ENCODE results near the gene CSPG5.
A peak's percentile ranks its signal among the peaks of the same experiment; 100 is the strongest.

Gene CSPG5, protein sequence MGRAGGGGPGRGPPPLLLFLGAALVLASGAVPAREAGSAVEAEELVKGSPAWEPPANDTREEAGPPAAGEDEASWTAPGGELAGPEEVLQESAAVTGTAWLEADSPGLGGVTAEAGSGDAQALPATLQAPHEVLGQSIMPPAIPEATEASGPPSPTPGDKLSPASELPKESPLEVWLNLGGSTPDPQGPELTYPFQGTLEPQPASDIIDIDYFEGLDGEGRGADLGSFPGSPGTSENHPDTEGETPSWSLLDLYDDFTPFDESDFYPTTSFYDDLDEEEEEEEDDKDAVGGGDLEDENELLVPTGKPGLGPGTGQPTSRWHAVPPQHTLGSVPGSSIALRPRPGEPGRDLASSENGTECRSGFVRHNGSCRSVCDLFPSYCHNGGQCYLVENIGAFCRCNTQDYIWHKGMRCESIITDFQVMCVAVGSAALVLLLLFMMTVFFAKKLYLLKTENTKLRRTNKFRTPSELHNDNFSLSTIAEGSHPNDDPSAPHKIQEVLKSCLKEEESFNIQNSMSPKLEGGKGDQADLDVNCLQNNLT

DNA sequence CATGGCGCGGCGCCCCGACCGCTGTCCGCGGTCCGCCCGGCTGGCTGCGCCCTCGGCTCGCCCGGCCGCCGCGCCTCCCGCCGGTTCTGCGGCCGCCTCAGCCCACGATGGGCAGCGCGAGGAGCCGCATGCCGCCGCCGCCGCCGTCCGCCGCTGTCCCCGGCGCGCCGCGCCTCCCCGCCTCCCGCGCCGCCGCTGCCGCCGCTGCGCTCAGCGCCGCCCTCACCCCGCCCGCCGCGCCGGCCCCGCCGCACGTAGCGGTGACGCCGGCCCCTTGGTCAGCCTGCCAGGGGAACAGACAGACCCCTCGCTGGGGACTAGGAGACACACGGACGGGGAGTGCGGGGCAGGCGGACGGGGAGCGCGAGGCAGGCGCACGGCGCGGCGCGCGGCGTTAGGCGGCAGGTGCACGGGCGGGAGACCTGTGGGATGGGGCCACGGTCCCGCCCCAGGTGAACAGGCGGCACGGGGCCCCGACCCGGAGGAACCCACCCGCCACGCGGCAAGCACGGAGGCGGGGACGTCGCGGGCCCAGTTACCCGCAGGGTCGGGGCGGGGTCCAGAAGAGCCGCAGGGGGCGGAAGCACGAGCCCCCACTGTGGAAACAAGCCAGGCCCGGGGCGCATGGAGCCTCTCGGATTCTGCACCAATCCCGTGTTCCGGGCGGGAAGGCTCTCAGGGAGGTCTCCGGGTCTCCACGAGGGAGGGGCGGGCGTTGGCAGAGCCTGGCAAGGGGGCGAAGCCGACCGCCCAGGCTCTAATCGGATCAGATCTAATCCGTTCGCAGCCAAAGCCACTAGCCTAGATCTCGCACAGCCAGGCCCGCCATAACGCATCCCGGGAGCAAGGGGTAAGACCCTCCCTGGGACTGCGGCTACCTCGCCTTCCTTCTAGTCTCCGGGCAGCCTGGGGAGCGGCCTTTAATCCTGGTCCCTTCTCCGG is at the start of gene CSPG5:
Gene CSPG5, minus strand, starts transcription at position 175 of the 942 bp plus-strand sequence. Its CDS starts 172 bp downstream, at position 3.
- peak in 1 of 2 donors; percentile 39 for DNase-seq

DNA sequence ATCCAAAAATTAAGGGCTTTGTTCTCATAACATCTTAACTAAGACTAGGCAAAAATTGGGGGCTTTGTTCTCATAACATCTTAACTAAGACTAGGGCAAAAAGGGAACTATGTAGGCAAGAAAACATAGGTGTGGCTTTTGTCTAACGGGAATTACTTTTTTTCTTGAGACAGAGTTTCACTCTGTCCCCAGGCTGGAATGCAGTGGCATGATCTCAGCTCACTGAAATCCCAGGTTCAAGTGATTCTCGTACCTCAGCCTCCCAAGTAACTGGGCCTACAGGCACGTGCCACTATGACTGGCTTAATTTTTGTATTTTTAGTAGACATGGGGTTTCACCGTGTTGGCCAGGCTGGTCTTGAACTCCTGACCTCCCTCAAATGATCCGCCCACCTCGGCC is 49.8 kb upstream of the CSPG5 start:
- no peak for DNase-seq

DNA sequence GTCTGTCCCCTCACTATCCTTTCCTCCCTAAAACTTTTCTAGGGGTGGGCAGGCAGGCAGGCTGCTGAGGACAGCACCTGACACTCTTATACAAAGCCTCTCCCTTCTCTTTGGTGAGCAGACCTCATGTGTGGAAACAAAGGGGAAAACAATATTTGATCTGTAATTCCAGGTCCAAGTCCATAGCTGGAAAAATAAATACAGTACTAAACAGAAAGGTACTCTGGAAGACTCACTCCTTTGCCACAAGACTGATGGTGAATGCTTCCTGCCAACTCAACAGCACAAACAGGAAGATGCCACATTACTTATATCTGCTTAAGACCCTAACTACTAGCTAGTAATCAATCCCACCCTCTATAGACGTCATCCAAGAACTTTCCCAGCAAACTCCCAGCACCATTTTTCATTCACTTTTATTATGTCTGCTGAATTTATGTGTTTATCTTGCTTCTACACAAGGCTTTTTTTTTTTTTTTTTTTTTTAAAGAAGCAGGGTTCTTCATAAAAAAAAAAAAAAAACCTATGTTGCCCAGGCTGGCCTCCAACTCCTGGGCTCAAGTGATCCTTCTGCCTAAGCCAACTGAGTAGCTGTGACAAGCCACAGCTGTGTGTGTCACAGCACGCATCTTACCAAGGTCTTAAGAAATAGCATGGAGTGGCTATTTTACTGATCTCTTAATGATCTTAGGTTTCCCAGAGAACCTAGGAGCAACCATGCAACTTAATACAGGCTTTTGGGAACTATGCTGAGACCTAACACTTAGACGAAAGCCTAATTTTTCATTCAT is 44.2 kb upstream of the CSPG5 start:
- no peak for DNase-seq

DNA sequence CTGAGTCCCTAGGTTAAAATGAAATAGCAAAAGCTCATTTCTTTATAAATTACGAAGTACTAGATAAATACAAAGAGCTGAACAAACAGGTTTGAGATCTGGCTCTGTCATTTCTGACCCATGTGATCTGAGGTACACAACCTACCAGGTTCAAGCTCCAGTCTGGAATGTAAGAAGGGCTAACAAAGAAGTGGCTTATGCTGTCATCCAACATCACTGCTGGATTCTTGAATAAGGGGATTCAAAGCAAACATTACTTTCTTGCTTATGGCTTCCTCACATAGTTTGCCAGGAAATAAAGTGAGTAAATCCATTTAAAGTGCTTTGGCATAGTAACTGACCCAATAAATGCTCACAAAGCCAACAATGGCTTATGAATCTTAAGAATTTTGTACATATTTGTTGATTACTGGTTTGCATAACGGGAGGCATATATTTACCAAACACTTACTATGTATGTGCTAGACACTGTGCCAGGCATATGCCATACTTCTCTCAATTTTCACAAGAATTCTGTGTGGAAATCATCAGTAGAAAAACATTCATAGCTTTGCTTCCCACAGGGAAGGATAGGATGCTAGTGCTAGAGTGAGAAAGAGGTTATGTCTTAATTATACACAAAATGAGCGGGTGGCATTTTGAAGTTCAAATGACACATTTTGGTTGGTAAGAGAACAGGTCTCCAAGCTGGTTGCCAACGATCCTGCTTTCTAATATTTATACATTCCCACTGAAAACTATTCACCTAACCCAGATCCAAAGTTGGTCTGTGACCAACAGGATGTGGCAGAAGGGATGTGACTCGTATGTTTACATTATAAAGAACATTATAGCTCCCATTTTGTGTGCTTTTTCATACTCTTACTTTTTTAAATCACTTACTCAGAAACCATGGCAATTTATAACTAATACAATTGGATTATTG is 38.7 kb upstream of the CSPG5 start:
- no peak for DNase-seq

DNA sequence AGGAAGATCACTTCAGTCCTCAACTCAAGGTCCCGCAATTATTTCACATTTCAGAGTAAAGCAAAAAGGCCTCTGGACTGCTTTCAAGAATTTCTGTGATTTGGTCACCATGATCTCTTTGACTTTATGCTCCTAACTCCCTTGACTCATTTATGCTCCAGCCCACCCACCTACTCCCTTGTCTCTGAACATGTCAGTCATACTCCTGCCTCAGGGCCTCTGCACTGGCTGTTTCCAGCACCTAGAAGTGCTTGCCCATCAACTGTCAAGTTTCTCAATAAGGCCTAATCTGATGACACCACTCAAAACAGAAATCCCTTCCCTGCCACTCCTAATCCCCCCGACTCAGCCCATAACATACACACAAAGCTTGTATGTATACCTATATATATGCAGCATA is 36.1 kb upstream of the CSPG5 start:
- no peak for DNase-seq

DNA sequence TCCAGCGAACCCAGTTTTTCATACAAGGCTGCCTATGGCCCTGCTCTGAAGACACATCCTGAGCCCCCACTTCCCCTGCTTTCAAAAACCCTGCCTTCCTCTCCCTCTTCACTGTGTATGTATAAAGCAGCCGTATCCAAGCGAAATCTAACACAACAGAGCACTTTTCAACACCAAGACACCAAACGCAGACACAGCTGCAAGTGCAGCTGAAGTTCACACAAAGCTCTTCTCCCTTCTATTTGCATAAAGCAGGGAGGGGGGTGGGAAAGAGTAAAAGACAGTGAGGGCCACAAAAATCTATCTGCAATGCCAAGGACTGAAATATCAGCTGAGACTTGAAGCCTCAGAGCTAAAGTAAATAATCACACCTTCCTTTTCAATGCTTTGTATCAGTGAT is 35.1 kb upstream of the CSPG5 start:
- no peak for DNase-seq

DNA sequence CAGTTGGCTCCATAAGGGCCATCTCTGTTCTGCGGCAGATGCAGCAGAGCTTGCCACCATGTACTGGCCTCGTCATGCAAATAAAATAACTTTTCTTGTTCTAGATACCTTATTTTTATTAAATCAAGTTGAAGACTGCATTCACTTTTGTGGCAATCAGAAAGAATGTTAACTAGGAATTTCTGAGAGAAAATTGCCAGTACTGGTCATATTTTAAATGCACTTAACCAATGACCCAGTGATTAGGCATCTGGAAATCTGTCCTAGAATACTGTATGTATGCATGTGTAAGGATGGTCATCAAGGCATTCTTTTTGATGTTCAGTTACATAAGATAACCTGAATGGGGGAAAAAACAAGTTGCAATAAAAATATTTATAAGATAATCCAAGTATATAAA is 34.2 kb upstream of the CSPG5 start:
- DNase-seq, result no peak

DNA sequence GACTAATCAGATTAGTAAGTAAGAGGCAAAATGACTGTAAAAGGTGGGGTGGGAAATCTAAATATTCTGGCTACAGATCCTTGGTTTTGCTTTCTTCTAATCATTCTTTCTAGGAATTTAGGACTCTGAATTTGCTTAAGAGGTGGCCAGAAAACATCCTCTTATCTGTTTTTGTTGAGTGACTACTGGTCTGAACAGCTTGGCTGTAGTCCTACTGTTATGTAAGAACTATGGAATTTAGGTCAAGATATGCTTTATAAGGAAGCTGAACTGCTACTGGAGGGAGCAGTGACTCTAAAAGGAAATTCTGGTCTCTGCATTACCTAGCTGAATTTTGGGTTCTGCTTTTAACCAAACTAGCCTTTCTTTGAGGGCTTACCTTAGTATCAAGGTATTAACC is 33.5 kb upstream of the CSPG5 start:
- no peak for DNase-seq

DNA sequence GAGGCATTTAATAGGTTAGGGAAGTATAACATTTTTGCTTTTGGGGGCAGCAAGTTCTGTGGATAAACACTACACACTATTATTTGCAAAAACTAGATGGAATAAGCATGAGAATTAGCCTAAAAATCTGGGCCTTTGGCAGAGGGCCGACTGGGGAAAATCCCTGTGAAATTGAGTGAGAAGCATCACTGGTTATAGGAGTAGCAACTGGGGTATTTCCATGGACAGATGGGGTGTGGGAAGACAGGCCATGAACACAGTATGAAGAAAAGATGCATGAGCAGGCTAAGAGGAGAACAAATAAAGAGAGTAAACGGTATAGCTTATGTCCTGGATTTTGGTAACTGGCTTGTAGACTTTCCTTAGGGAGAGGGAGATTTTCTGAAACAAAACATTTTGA is 32.9 kb upstream of the CSPG5 start:
- DNase-seq, result no peak

DNA sequence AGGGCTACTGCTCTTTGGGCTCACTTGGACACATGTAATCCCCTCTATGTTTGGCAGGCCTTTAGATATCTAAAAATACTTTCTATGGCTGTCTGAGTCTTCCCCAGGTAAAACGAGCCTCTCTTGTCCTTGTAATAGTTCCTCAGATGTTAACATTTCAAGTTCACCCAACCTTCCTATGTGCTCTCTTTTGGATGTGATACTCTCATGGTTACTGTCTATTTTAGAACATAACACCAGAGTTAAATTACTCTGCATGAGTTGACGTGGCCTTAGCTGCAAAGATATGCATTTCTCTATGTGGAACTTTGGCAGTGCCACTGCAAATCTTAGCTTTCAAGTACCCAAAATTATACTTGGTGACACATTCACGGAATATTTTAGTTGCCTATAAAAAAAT is 31.9 kb upstream of the CSPG5 start:
- DNase-seq, result no peak

DNA sequence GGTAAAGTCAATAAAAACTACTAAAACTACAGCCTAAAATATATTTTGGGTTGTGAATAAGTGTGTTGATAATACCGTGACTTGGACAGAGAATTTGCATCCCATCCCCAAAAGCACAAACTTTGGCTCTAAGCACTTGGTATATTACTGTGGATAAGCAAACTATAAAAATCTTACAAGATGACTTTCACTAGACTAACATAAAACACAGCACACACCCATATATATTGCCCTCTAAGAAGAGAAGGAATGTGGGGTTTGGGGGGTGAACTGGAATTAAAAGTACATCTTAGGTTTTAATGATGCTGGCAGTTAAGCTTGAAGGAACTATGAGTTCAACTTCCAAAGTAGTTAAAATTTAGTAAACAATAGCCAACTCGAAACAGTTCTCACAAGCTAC is 28.7 kb upstream of the CSPG5 start:
- DNase-seq, result no peak

DNA sequence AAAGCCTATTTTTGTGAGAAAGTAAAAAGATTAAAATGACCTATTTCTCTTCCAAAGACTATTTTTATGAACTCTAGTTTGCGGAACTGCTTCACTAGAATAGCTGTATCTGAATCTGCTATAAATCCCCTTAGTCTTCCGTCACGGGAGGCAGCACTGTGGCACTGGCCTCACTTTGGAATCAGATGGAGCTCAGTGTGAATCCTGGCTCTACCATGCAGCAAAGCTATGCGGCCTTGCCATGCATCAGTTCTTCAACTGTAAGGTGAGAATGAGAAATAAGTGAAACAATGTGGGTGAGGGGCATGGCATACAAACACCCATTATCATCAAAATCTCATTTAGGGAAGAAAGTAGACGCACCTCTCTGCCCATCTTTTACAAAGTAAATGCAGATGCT is 27.5 kb upstream of the CSPG5 start:
- no peak for DNase-seq

DNA sequence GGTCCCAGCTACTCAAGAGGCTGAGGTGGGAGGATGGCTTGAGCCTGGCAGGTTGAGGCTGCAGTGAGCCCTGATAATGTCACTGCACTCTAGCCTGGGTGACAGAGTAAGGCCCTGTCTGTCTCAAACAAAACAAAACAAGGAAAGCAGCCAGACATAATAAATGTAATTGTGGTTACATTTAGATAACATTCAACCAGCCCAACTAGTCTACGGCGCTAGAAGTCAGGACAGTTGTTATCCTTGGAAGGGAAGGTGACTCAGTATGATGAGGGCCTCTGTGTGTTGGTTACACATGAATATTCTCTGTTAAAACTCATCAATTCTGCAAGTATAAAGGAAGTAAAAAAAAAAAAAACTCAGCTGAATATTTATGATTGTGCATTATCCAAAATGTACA is 27.0 kb upstream of the CSPG5 start:
- DNase-seq, result no peak

DNA sequence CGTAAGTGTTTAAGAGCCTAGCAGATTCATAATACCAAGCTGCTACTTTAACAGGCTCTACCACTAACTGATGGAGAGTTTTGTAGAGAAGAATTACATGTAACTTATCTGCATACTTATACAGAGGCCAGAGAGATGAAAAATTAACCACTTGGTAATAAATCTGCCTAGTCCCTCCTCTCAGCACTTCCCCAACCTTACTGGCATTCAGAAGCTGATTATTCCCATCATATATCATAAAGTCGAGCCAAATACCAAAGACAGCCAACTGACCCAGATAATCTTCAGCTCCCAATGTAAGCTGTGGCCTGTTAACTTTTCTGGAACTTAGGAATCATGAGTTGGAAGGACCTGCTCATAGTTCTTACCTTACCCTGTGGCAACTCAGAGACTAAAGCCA is 25.5 kb upstream of the CSPG5 start:
- DNase-seq, result no peak

DNA sequence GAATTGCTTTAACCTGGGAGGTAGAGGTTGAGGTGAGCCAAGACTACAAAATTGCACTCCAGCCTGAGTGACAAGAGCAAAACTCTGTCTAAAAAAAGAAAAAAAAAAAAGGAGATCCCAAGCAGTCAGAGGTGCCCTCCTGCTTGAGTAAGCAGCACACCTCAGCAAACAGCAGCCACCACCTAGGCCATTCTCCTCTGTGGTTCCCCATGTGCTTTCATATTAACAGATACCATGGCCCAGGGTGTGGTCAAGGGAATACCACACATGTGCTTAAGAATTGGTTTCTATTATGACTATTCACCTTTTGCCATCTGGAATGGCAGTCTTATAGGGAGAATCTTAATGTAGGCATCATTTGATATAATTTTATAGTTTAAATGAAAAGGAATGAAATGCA is 24.7 kb upstream of the CSPG5 start:
- DNase-seq, result no peak

DNA sequence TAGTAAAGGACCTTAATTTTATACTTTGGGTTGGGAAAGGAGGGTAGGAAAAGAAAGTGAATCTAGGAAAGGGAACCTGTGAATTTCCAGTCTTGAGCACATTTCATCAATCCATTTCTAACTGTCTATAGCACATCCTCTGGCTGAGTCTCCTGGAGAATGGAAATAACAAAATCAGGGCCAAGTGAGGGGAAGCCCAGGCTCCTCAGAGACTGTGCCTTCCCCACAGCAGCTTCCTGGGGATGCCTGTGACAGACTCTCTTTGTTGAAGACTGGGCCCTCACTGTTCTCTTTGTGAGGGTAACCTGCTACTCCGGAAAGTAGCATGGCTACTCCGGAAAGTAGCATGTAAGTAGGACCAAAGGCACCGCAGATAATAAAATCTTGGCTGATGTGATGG is 22.6 kb upstream of the CSPG5 start:
- no peak for DNase-seq

DNA sequence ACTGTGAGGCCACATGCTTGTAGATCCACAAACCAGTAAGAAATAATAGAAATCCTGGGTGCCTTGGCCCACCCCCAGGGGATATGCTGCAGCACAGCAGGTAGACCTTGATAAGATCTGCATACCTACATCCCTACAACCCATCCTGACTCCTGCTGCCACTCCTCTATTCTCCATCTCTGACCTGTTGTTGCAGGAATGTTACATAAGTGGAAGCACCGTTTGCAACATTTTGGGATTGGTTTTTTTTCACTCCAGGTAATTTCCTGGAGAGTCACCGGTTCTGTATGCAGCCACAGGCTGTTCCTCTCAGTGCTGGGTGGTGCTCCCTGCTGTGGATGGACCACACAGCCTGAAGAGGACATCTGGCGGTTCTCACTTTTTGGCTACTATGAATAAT is 16.1 kb upstream of the CSPG5 start:
- DNase-seq, result no peak

DNA sequence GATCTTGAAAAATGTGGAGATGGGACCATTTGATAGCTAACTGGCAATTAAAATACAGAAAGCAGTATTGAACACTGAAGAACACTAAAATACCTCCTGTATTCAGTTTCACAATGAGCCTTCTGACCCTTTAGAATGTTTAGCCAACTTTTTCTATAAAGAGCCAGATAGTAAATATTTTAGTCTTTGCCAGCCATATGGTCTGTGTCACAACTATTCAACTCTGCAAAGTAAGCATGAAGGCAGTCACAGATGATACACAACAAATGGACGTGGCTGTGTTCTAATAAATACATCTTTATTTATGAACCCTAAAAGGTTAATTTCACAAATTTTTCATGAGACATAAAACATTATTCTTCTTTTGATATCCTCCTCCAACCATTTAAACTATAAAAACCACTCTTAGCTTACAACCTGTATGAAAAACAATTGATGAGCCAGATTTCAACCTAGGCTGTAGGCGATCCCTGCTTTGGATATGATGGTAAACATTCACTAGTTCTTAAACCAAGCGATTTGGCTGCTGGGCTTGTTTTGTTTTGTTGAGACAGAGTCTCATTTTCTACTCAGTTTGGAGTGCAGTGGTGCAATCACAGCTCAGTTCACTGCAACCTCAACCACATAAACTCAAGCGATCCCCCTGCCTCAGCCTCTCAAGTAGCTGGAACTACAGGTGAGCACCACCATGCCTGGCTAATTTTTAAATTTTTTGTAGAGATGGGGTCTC is 13.6 kb upstream of the CSPG5 start:
- DNase-seq, result no peak

DNA sequence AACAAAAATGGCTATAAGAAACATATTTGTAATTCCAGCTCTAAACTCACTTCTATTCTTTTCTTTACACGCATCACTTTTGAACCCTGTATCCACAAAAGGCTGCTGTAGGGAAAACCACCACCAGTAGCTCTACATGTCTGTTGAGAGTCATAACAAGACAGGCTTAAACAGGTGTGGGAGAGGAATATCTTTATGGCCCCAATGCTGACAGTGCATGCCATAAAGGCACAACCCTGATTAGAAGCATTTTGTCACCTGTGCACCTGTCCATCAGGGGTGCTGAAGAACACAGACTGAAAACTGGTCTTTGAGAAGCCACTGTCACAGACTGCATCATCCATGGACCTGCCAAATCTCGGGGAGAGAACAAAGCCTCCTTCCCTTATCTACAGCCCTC is 11.6 kb upstream of the CSPG5 start:
- DNase-seq, result no peak

DNA sequence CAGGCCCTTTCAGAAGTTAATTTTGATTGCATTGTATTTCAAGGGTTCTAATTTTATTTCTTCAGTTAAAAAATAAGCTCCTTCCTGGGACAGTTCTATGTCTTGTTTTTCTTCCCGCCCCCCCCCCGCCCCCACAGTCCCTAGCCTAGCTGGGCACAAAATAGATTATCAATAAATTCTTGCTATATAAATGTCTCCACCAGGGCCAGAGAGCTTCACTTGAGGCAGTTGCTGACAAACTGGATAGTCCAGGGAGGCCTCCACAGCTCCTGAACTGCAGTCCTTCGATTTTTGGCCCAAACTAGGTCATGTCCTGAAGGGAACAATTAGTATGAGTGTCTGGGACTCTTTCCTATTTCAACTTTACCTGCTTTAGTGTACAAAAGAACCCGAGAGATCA is 9.9 kb upstream of the CSPG5 start:
- no peak for DNase-seq

DNA sequence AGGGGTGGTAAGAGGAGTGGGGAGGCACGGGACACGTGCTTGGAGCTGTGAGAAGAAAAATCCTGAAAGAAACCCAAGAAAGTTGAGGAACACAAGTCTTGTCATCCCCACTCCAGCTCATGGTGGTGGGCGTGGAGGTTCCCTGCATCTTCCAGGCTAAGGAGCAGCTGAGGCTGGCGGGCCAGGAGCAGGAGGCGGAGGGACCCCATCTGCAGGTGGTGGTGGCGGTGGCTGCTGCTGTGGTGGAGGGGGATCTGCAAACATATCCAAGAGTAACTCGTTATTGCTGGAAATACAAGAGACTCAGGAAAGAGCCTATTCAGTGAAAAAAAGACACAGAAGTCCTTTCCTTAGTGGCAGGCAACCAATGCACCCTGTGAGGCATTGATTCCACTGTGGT is 9.4 kb upstream of the CSPG5 start:
- DNase-seq, result no peak
